Measurements from ENCODE around the gene C1orf105. TPM values are rescaled to one million over a fixed set of nuclear protein-coding genes. Genes with fewer than 3 reads are reported as not detected.

Gene C1orf105
- total RNA-seq, 4 donors from 2014 or later = not detected

DNA sequence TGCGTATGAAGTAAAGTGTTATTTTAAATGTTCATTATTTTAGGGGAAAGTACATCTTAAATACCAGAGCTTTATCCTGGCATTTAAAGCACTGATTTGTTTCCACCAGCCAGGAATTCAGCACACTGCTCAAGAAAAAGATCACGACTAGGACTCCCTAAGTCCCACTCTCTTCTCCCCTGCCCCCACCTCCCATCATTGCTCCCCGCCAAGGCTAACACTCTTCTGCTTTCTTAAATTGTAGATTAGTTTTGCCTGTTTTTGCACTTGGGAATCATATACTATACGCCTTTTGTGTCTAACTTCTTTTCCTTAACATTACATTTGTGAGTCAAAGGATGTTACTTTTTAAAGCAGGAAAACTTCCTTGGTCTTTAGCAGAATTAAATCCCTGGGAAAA lies 37.5 kb upstream of the C1orf105 start:
- H3K27me3 ChIP-seq = no peaks in the 10 kb centered on the region
- WGBS, 2 donors = 69 to 84% methylated on average over 4 of the region's 4 CpGs
- no peaks in the 10 kb centered on the region for H3K9me3 ChIP-seq
- H3K27ac ChIP-seq = no peak overlapping the region
- DNase-seq = no peak
- no peak for TF ChIP-seq POLR2A (IDR thresholded peaks at IDR 0.05)
- TF ChIP-seq, protein P1, sequence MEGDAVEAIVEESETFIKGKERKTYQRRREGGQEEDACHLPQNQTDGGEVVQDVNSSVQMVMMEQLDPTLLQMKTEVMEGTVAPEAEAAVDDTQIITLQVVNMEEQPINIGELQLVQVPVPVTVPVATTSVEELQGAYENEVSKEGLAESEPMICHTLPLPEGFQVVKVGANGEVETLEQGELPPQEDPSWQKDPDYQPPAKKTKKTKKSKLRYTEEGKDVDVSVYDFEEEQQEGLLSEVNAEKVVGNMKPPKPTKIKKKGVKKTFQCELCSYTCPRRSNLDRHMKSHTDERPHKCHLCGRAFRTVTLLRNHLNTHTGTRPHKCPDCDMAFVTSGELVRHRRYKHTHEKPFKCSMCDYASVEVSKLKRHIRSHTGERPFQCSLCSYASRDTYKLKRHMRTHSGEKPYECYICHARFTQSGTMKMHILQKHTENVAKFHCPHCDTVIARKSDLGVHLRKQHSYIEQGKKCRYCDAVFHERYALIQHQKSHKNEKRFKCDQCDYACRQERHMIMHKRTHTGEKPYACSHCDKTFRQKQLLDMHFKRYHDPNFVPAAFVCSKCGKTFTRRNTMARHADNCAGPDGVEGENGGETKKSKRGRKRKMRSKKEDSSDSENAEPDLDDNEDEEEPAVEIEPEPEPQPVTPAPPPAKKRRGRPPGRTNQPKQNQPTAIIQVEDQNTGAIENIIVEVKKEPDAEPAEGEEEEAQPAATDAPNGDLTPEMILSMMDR (IDR thresholded peaks at IDR 0.05) = no peak
- H3K36me3 ChIP-seq = no peaks in the 10 kb centered on the region
- no peaks in the 10 kb centered on the region for H3K4me1 ChIP-seq
- H3K4me3 ChIP-seq = no peak overlapping the region
- intact Hi-C loops (cut with DNase I) = no loop called here

DNA sequence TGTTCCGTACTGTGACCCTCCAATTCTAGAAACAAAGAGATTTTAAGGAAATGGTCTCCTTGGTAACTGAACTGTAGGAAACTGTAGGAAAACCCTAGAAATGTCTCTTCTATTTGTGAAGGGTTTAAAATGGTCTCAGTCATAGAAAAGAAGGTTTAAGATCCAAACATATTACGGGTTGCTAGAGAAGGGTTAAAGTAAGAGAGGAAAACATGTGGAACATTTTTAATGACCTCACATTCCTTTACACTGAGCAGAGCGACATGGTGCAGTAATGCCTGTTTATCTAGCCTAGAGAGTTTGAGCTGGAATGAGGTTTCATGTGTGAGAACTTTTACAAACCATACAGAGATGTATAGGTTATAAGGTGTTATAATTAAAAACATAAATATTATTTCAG lies 36.9 kb upstream of the C1orf105 start:
- Histone ChIP-seq H3K9me3 (no peaks in the 10 kb centered on the region), H3K27me3 (no peaks in the 10 kb centered on the region), H3K4me3 (no peak overlapping the region), H3K4me1 (no peaks in the 10 kb centered on the region), H3K27ac (no peak overlapping the region), H3K36me3 (no peaks in the 10 kb centered on the region)
- 63 to 71% methylated on average over 3 of the region's 3 CpGs for WGBS, 2 donors
- TF ChIP-seq POLR2A (IDR thresholded peaks at IDR 0.05) = no peak
- TF ChIP-seq, protein P1 (IDR thresholded peaks at IDR 0.05) = no peak
- intact Hi-C loops (cut with DNase I) = no loop called here
- DNase-seq = no peak

DNA sequence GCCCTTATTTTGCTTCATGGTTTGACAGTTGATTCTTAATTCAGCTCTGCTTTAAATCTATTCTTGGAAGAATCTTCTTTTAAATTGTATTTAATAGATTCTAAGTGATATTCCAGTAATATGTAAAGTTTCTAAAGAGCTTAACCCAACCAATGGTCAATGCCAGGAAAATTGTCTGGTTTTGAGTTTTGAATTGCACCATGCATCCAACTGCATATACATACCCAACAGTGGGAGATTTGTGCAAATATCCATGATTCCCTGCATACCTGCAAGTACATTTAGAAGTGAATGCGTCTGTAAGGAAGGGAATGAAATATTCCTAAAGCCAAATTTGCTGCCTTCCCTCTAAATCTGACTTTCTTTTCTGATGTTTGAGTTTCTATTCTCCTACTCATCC lies 35.8 kb upstream of the C1orf105 start:
- intact Hi-C loops (cut with DNase I) = no loop called here
- WGBS, 2 donors = 94 to 100% methylated on average over 1 of the region's 1 CpG
- Histone ChIP-seq H3K36me3 (no peaks in the 10 kb centered on the region), H3K4me3 (no peak overlapping the region), H3K4me1 (no peaks in the 10 kb centered on the region), H3K9me3 (no peaks in the 10 kb centered on the region), H3K27me3 (no peaks in the 10 kb centered on the region), H3K27ac (no peak overlapping the region)
- DNase-seq = no peak
- no peak for TF ChIP-seq POLR2A (IDR thresholded peaks at IDR 0.05)
- TF ChIP-seq, protein P1 (IDR thresholded peaks at IDR 0.05) = no peak

DNA sequence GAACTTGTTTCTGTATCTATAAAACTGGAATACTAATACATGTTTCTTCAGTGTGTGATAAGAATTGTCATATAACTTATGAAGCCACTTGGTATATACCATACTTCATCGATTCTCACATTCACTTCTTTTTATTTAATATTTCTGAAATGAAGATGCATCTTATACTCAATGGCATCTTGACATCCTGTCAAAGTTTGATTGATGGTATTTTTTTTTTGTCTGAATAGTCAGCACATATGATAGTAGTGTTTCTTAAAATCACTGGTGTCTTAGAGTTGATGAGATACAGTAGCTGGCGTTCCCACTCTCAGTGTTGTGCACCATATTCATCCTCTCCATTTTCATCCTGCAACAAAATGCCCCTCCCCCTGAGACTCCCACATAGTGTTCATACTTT lies 34.4 kb upstream of the C1orf105 start:
- Histone ChIP-seq H3K4me3 (no peak overlapping the region), H3K27ac (no peak overlapping the region), H3K27me3 (no peaks in the 10 kb centered on the region), H3K9me3 (no peaks in the 10 kb centered on the region), H3K4me1 (peaks cover 5 to 14% (median 8%) of the 10 kb centered on the region in 3 donors), H3K36me3 (no peaks in the 10 kb centered on the region)
- TF ChIP-seq POLR2A (IDR thresholded peaks at IDR 0.05) = no peak
- TF ChIP-seq, protein P1 (IDR thresholded peaks at IDR 0.05) = no peak
- DNase-seq = no peak
- intact Hi-C loops (cut with DNase I) = no loop called here
- WGBS, 2 donors = 90 to 91% methylated on average over 2 of the region's 2 CpGs

DNA sequence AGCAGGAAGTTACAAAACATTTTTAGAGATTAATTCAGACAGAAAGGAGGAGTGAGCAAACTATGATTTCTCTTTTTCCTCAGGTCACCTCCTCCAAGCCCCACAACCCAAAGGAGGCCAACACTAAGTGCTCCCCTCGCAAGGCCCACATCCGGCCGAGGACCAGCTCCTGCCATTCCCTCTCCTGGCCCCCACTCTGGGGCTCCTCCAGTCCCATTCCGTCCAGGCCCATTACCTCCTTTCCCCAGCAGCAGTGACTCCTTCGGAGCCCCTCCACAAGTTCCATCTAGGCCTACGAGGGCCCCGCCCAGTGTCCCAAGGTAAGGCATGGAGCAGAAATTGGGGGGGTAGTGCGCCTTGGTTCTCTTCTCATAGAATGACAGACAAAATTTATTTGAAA lies 32.0 kb upstream of the C1orf105 start:
- 95 to 99% methylated on average over 8 of the region's 8 CpGs for WGBS, 2 donors
- no peaks in the 10 kb centered on the region for H3K36me3 ChIP-seq
- intact Hi-C loops (cut with DNase I) = no loop called here
- no peak for DNase-seq
- no peak for TF ChIP-seq POLR2A (IDR thresholded peaks at IDR 0.05)
- TF ChIP-seq, protein P1 (IDR thresholded peaks at IDR 0.05) = no peak
- no peak overlapping the region for H3K4me3 ChIP-seq
- H3K27me3 ChIP-seq = no peaks in the 10 kb centered on the region
- H3K27ac ChIP-seq = no peak overlapping the region
- H3K9me3 ChIP-seq = no peaks in the 10 kb centered on the region
- peaks cover 5 to 23% (median 14%) of the 10 kb centered on the region in 3 donors for H3K4me1 ChIP-seq

Data from esophagus squamous epithelium (tissue), 5 donors.